Type B pancreatic cell (in vitro differentiated cells): Measurements from ENCODE around the gene KCNQ2. TPM values are rescaled to one million over a fixed set of nuclear protein-coding genes. Genes with fewer than 3 reads are reported as not detected.

Source experiments
- DNase-seq: peaks from one replicate; pipeline ENCODE4 v3.0.0; 2021; ENCODE audit warnings: mixed read lengths; ENCODE audit not compliant: unreplicated experiment; ENCODE audit errors: extremely low spot score
- H3K27ac Mint-ChIP-seq: 2 replicates; pipeline ENCODE4 v1.8.0; 2021; ENCODE audit warnings: mild to moderate bottlenecking, mixed read lengths
- H3K27me3 Mint-ChIP-seq: 2 replicates; pipeline ENCODE4 v1.8.0; 2021; ENCODE audit warnings: mixed read lengths
- H3K36me3 Mint-ChIP-seq: 2 replicates; pipeline ENCODE4 v1.8.0; 2021; ENCODE audit warnings: mixed read lengths
- H3K4me1 Mint-ChIP-seq: one replicate; pipeline ENCODE4 v1.8.0; 2021; ENCODE audit warnings: mixed read lengths; ENCODE audit not compliant: unreplicated experiment
- H3K4me3 Mint-ChIP-seq: 2 replicates; pipeline ENCODE4 v1.8.0; 2021; ENCODE audit warnings: mild to moderate bottlenecking, mixed read lengths
- H3K9me3 Mint-ChIP-seq: 2 replicates; pipeline ENCODE4 v1.8.0; 2021; ENCODE audit warnings: mixed read lengths
- long read RNA-seq: library from polyadenylated mRNA; unstranded; transcript quantifications from one replicate; pipeline ENCODE4 v2.0.0, GENCODE V29; 2020
- total RNA-seq: library from RNA; stranded (reverse); gene quantifications from 2 replicates; pipeline ENCODE4 v1.2.1, GENCODE V29; 2021; ENCODE audit warnings: low replicate concordance
- TF ChIP-seq, protein P1 (sequence below): fragments of 200-600 bp; sonication (generic); conservative IDR thresholded peaks from 2 replicates; pipeline ENCODE4 v1.5.0; 2021; ENCODE audit warnings: antibody characterized with exemption, mild to moderate bottlenecking

The KCNQ2 gene
- total RNA-seq: 4.4 and 47.3 TPM in 2 replicates
- long read RNA-seq: 0 reads

DNA sequence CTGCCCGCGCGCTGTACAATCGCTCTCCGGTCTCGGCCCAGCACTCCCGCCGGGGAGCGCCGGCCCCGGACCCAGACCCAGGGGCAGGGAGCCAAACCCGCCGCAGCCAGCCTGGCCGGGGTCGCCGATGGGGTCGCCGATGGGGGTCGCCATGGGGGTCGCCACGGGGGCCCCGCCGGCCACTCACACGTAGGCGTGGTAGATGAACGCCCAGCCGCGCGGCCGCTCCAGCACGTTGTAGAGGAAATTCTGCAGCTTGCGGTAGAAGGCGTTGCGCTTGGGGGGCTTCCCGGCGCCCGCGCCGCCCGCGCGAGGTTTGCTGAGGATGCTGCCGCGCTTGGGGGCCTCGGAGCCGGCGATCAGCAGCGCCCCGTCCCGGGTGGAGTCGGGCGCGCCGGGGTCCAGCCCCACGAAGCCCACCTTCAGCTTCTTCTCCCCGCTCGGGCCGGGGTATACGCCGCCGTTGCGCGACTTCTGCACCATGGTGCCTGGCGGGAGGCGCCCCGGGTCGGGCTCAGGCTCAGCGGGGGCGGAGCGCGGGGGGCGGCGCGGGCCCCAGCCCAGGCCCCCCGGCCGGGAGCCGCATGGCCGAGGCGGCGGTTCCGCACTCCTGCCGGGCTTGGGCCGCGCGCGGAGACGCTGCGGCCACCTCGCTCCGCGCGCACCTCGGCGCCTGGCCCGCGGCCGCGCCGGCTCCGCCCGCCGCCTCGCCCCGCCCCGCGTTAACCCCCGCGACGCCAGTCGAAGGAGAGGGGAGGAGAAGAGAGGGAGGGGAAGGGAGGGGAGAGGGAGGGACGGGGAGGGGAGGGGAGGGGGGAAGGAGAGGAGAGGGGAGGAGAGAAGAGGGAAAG is at the start of gene KCNQ2:
KCNQ2 (minus strand) TSS at position 675 of the 851 bp plus-strand sequence; CDS start at position 483, 192 bp downstream.
- TF ChIP-seq, protein P1, sequence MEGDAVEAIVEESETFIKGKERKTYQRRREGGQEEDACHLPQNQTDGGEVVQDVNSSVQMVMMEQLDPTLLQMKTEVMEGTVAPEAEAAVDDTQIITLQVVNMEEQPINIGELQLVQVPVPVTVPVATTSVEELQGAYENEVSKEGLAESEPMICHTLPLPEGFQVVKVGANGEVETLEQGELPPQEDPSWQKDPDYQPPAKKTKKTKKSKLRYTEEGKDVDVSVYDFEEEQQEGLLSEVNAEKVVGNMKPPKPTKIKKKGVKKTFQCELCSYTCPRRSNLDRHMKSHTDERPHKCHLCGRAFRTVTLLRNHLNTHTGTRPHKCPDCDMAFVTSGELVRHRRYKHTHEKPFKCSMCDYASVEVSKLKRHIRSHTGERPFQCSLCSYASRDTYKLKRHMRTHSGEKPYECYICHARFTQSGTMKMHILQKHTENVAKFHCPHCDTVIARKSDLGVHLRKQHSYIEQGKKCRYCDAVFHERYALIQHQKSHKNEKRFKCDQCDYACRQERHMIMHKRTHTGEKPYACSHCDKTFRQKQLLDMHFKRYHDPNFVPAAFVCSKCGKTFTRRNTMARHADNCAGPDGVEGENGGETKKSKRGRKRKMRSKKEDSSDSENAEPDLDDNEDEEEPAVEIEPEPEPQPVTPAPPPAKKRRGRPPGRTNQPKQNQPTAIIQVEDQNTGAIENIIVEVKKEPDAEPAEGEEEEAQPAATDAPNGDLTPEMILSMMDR: no peak
- H3K4me3 Mint-ChIP-seq: peak within 1 kb of the TSS; percentile 58
- H3K9me3 Mint-ChIP-seq: no peaks in the 10 kb centered on the region
- H3K4me1 Mint-ChIP-seq: no peaks in the 10 kb centered on the region
- peaks cover 34% of the 10 kb centered on the region for H3K27me3 Mint-ChIP-seq
- no peaks in the 10 kb centered on the region for H3K36me3 Mint-ChIP-seq
- no peak for DNase-seq
- H3K27ac Mint-ChIP-seq: no peak within 1 kb of the TSS

DNA sequence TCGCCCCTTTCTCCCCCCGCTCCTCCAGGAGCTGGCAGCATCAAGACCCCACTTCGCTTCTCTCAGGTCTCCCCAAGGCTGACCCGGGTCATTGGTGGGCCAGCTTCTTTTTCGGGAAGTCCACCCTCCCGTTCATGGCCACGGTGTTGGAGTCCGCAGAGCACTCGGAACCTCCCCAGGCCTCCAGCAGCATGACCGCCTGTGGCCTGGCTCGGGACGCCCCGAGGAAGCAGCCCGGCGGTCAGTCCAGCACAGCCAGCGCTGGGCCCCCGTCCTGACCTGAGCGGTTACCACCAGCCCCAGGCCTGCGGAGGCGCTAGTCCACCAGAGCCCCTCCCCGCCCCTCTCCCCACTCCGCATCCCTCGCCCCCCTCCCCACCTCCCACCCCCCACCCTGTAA is 49.1 kb upstream of the KCNQ2 start:
- H3K27ac Mint-ChIP-seq: peak overlapping the region; percentile 91
- TF ChIP-seq, protein P1: no peak
- H3K27me3 Mint-ChIP-seq: peaks cover 7% of the 10 kb centered on the region
- H3K9me3 Mint-ChIP-seq: no peaks in the 10 kb centered on the region
- H3K4me1 Mint-ChIP-seq: peaks cover 14% of the 10 kb centered on the region
- peak; percentile 70 for DNase-seq
- H3K4me3 Mint-ChIP-seq: peak overlapping the region; percentile 90
- peaks cover 10% of the 10 kb centered on the region for H3K36me3 Mint-ChIP-seq

DNA sequence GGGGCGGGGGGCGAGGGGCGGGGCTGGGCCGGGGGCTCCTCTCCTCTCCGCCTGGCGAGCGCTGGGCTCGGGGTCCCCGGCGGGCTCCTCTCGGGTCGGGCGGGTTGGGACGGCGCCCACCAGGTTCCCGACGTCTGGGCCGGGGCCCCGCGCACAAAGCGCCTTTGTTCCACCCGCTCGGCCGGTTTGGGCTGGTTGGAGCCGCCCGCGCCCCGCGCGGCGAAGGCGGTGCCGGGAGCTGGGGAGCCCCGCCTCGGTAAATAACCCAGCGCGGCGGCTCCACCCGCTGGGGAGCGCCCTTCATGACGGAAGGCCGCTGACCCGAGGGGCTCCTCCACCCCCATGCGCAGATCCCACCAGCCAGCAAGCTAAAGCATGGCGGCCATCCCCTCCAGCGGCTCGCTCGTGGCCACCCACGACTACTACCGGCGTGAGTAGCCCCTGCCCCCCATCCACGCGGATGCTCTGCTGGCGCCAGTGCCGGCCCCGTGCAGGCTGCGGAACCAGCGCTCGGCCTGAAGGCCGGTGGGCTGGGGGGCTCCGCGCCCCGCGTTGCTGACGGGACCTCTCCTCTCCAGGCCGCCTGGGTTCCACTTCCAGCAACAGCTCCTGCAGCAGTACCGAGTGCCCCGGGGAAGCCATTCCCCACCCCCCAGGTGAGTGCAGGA is 48.6 kb upstream of the KCNQ2 start:
- Mint-ChIP-seq H3K4me3 (peak overlapping the region; percentile 90), H3K36me3 (peaks cover 10% of the 10 kb centered on the region), H3K4me1 (peaks cover 14% of the 10 kb centered on the region), H3K27me3 (peaks cover 7% of the 10 kb centered on the region), H3K27ac (peak overlapping the region; percentile 91), H3K9me3 (no peaks in the 10 kb centered on the region)
- TF ChIP-seq, protein P1: peak; percentile 14
- peak; percentile 87 for DNase-seq

DNA sequence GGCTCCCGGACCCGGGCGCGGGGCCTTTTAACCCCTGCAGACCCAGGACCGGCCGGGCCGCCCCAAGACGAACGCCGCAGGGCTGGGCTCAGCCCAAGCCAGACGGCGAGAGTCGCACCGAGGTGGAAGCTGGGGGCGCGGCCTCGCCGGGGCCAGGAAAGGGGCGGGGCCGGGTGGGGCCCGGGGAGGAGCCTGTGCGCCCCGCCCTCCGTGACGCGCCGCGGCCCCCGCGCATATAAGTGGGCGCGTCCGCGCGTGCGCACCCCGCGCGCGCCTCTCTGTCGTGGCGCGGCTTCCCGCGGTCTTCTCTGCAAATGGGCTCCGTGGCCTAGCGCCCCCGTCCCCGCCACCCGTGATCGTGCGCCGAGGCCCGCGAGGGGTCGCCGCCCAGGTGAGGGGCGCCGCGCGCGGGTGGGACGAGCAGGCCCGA is 48.1 kb upstream of the KCNQ2 start, which contains the start of gene PPDPF:
PPDPF (plus strand) TSS at position 262 of the 430 bp plus-strand sequence. CDS start 544 bp downstream, outside the sequence.
- Mint-ChIP-seq H3K27me3 (peaks cover 10% of the 10 kb centered on the region), H3K4me1 (peaks cover 14% of the 10 kb centered on the region), H3K36me3 (peaks cover 10% of the 10 kb centered on the region), H3K9me3 (no peaks in the 10 kb centered on the region), H3K4me3 (peak within 1 kb of the TSS; percentile 90), H3K27ac (peak within 1 kb of the TSS; percentile 91)
- TF ChIP-seq, protein P1: no peak
- DNase-seq: peak; percentile 90

DNA sequence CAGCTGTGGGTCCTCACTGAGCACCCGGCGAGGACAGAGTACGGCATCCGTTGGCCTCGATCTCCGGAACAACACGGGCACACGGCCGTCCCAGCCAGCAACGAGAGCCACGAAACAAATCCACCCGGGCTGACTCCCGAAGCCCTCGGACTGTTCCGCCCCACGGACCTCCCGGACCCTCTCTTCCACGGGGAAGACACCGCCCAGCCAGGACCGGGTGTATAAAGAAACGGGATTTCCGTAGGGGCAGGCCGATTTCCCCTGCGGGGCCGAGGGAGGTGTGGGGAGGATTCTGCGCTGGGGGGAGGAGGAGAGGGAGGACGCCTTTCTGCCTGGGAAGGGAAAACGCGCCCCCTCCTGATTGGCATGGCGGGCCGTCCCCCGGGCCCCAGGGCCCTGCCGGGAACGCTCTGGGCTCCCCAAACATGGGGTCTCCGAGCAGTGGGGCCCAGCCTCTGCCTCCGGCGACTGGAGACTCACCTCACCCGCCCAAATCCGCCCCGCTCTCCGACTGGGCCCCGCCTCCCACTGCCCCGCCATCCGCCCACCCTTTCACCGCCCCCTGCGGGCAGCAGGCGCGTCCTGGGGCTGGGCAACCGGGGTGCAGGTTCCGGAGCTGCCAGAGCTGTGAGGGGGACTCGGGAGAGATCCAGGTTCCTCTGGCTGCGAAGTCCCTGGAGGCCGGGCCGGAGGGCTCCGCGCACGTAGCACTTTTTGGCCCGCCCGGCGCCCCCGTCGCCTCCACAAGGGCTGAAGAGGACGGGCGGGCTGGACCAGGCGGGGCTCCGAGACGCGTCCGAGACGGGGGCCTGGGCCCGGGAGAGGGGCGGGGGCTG is 47.4 kb upstream of the KCNQ2 start:
- no peak overlapping the region for H3K27ac Mint-ChIP-seq
- H3K36me3 Mint-ChIP-seq: peaks cover 10% of the 10 kb centered on the region
- TF ChIP-seq, protein P1: peak; percentile 44
- peak overlapping the region; percentile 77 for H3K4me3 Mint-ChIP-seq
- H3K27me3 Mint-ChIP-seq: peaks cover 16% of the 10 kb centered on the region
- DNase-seq: peak; percentile 68
- H3K9me3 Mint-ChIP-seq: no peaks in the 10 kb centered on the region
- peaks cover 10% of the 10 kb centered on the region for H3K4me1 Mint-ChIP-seq
